ENCODE results near the gene IGLON5.

Gene IGLON5

DNA sequence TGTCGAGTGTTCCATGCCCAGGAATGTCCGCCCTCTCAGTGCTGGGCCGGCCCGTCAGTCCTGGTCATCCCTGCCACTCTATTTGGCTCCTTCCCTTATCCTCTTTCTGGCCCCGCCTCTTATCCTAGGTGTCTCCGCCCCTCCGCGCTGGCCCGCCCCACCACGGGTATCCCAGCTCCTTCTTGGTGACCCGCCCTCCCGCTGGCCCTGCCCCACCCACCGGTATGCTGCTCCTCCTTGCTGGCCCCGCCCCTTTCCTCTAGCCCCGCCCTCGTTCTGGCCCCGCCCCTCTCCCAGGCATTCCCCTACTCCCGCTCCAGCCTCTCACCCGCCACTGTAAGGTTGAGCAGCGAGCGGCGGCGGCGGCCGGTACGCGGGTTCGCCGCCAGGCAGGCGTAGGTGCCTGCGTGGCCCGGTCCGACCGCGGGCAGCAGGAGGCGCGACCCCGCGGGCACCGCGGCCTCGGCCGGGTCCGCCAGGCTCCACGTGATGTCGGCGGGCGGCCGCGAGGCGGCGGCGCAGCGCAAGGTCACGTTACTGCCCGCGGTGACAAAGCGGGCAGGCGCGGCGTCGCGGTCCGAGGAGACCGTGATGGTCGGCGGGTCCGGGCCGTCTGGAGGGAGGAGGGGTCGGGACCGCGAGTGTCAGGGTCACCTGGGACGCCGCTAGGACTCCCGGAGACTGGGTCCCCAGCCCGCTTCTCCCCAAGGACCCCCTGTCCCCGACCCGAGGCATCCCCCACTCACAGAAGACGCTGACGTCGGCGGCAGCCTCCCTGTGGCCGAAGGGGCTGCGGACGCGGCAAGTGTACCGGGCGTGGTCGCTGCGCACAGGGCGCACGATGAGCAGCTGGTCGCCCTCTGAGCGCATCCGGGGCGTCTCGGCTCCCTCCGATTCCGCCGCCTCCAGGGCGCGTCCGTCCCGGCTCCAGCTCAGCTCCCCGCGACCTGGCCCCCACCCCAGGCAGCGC, 28.5 kb downstream of the IGLON5 start:
- DNase-seq, result peak; percentile 45 to 72 (median 67)

GRCh38 chr19:51341066-51341465, 29.6 kb downstream of the IGLON5 start:
- DNase-seq, result no peak

GRCh38 chr19:51341976-51342580, 30.6 kb downstream of the IGLON5 start, which contains the start of gene VSIG10L:
Gene VSIG10L (minus strand): TSS chr19:51342139. CDS start chr19:51342124, 15 bp downstream.
- DNase-seq, result no peak

DNA sequence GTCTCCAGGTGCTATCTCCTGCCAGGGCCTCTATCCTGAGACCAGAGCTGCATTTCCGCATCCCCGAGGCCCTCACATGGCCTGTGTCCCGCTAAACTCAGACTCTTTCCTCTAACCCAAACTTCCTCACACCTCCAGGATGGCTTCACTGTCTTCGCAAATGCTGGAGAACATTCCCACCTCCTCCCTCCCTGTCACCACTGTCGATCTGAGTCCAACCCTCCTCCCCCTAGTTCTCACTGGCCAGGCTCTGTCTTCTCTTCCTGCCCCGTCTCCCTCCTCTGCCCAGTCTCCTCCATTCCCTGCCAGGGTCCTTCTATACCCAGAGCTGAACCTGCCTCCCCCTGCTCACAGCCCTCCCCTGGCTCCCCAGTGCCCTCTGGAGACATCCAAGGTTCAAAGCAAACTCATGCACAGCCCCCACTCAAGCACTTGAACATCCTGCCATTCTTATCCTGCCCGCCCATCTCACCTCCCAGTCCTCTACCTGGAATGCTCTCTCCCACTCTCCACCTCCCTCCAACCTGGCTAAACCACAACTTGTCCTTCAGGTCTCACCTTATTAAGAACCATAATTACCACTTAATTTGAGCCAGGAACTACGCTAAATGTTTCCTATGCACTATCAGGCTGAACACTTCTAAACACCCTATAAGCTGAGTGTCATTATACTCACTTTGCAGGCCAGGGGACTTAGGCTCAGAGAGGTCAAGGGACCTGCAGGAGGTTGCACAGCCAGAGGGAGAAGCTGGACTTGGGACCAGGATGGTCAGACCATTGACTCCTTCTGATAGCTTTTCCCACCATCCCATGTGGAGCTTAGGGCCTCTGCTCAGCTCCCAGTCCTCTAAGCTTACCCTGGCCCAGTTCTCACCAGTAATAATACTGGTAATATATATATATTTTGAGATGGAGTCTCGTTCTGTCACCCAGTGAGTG, 31.5 kb downstream of the IGLON5 start:
- DNase-seq, result no peak

- no peak for DNase-seq
Observed at GRCh38 chr19:51345076-51345620, 33.7 kb downstream of the IGLON5 start.

GRCh38 chr19:51346742-51347141, 35.3 kb downstream of the IGLON5 start:
- DNase-seq, result no peak

- no peak for DNase-seq
Observed at GRCh38 chr19:51347209-51347928, 35.9 kb downstream of the IGLON5 start.

DNA sequence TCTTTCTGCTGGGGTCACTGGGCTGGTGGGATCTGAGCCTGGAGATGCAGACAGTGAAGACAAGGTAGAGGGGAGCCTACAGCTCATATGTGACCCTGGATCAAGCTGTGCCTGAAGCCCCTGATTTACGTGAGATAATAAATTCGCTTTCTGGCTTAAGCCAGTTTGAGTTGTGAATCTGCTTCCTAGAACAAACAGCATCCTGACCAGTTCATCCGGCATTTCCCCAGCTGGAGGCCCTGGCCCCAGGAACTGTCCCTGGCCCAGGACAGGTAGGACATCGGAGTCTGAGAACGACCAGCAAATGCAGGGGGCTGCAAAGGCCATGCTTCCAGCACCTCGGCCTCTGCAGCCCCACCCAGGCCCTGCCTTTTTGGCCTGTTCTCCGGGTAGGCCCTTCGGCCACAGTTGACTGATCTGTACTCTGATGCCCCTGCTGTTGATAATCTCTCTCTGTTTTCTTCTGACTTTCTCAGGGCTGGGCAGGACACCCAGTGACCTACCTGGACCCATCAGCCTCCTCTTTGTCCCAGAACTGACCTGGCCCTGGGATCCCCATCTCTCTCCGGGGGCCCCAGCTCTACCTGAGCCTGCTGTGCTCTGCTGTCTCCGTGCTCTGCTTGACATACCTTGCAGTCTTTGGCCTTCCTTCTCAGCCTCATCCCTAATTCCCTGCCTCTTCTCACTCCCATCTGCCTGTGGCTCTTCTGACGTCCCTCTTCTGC, 40.0 kb downstream of the IGLON5 start:
- no peak for DNase-seq

DNA sequence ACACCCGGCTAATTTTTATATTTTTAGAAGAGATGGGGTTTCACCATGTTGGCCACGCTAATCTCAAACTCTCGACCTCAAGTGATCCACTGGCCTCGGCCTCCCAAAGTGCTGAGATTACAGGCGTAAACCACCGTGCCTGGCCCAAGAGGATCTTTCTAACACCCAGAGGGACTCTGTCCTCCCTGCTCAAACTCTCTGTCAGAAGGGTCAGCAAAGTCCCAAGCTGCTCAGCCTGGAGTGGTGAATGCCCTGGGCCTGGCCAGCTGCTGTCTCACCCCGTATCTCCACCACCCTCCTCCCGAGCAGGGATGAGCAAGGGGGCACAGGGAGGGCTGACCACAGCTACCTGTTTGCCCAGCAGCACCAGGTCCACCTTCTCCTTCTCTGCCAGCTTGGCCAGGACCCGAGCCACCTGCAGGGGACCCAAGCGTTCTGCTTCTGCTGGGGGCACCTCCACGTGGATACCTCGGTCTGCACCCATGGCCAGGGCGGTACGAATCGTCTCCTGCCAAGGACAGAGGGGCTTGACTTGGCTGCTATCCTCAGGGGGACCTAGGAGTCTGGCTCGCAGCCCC, 41.4 kb downstream of the IGLON5 start:
- DNase-seq, result no peak

GRCh38 chr19:51354103-51354741, 42.8 kb downstream of the IGLON5 start:
- no peak for DNase-seq

GRCh38 chr19:51354742-51355148, 43.3 kb downstream of the IGLON5 start:
- DNase-seq, result no peak

DNA sequence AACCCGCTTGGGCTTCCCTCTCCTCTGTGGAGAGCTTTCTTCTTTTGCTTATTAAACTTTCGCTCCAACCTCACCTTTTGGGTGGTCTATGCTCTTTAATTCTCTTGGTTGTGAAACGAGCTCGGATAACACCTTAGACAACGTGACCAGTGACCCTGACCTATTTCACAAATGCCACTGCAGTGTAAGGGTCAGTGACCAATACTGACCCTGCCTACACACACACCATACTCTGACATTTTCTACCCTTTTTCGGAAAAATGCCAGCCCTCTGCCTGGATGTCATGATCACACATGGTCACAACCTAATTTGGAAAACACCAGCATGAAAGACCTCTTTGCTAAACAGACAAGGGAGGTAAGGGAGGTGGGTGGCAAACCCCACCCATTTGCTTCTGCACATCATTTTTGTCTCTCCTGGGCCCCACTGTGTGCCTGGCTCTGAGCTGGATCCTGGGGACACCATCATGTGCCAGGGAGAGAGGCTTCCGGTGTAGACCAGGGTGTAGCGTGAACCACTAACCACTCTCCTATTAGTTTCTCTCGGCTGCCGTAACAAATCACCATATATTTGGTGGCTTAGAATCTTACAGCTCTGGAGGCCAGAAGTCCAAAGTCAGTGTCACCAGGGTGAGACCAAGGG, 44.8 kb downstream of the IGLON5 start:
- no peak for DNase-seq

- no peak for DNase-seq
Observed at GRCh38 chr19:51357952-51358351, 46.5 kb downstream of the IGLON5 start.

- no peak for DNase-seq
Observed at GRCh38 chr19:51359294-51359693, 47.9 kb downstream of the IGLON5 start.

GRCh38 chr19:51361239-51361638, 49.8 kb downstream of the IGLON5 start:
- no peak for DNase-seq

GRCh38 chr19:51364200-51365106, 53.0 kb downstream of the IGLON5 start:
- no peak for DNase-seq

DNA sequence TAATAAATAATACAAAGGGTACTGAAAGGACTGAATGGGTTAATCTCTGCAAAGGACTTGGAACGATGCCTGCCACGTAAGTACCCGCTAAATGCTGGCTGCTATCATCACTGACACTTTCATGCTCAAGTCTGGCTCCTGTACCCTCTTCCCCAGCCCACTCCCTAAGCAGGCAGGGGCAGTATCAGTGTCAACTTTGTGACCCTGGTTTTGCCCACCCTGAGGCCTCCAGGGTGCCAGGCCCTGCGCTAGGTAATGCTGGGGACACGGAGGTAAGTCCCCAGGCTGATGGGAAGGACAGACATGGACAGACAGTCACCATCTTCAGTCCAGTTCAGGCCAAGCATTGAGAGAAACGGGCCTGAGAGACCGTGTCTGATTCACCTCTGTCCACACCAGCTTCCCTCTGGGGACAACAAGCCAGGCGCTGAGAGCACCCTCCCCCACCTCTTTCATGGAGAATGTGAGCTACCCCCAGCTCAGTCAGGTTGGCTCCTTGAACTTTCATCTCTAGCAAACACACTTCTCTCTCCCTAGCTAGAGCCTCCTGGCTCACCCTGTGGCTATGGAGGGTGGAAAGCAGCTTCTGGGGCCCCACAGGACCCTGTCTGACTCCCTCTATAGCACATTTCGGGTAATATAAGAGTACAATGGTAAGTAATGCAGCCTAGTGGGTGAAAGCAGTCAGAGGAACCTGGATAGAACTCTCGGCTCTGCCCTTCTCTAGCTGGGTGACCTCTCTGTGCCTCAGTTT, 53.9 kb downstream of the IGLON5 start:
- DNase-seq, result no peak

DNA sequence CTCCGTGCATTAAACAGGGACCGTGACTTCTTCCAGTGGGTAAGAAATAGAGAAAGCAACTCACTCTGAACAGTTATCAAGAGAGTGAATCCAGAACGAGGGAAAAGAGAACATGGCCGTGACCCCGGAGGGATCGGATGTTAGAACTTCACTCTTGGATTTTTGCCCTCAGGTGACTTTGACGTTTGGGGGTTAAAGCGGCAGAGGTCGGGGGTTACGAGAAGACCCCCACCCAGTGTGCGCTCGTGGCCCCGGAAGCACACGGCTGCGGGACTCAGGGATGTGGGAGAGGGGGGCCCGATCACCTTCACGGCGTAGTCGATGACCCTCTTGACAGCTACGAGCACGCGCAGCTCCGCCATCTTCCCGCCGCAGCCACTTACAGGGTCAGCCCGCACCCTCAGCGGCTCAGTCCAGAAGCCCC, 54.5 kb downstream of the IGLON5 start, which contains the start of gene ETFB:
Gene ETFB, minus strand, starts transcription at position 424 of the 424 bp plus-strand sequence. Its CDS starts 62 bp downstream, at position 362.
- DNase-seq, result no peak
